ENCODE measurements around the gene TCFL5. TPM values are rescaled to one million over a fixed set of nuclear protein-coding genes. Genes with fewer than 3 reads are reported as not detected.

Gene TCFL5
- total RNA-seq, 4 donors from 2014 or later, result 12.1 to 13.9 (median 13.1) TPM

DNA sequence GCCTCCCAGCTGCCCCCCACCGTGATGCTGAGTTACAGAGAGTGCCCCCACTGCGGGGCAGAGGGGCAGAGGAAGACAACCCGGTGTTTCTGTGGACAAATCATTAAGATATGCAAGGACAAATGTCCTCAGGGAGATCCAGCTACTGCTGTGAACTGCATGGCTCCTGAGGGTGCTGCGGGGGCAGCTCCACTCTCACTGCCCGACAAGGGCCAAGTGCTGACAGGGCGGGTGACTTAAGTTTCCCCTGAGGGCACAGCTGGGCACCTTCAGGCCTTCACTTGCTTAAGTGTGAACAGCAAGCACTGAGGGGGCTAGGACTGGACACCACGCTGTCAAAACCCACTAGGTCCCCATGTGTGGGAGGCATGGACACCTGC, 26.2 kb upstream of the TCFL5 start:
- intact Hi-C loops (cut with DNase I; ENCODE audit: low total_unique reads), result no loop called here
- TF ChIP-seq, protein P1, sequence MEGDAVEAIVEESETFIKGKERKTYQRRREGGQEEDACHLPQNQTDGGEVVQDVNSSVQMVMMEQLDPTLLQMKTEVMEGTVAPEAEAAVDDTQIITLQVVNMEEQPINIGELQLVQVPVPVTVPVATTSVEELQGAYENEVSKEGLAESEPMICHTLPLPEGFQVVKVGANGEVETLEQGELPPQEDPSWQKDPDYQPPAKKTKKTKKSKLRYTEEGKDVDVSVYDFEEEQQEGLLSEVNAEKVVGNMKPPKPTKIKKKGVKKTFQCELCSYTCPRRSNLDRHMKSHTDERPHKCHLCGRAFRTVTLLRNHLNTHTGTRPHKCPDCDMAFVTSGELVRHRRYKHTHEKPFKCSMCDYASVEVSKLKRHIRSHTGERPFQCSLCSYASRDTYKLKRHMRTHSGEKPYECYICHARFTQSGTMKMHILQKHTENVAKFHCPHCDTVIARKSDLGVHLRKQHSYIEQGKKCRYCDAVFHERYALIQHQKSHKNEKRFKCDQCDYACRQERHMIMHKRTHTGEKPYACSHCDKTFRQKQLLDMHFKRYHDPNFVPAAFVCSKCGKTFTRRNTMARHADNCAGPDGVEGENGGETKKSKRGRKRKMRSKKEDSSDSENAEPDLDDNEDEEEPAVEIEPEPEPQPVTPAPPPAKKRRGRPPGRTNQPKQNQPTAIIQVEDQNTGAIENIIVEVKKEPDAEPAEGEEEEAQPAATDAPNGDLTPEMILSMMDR (IDR thresholded peaks at IDR 0.05), result no peak
- no peak overlapping the region for H3K4me3 ChIP-seq (ENCODE audit: low read depth, poor library complexity, severe bottlenecking)
- no peak for DNase-seq (ENCODE audit: low spot score in 2 of 2)
- WGBS, 2 donors, result 78 to 87% methylated on average over 5 to 7 of the region's 7 CpGs

DNA sequence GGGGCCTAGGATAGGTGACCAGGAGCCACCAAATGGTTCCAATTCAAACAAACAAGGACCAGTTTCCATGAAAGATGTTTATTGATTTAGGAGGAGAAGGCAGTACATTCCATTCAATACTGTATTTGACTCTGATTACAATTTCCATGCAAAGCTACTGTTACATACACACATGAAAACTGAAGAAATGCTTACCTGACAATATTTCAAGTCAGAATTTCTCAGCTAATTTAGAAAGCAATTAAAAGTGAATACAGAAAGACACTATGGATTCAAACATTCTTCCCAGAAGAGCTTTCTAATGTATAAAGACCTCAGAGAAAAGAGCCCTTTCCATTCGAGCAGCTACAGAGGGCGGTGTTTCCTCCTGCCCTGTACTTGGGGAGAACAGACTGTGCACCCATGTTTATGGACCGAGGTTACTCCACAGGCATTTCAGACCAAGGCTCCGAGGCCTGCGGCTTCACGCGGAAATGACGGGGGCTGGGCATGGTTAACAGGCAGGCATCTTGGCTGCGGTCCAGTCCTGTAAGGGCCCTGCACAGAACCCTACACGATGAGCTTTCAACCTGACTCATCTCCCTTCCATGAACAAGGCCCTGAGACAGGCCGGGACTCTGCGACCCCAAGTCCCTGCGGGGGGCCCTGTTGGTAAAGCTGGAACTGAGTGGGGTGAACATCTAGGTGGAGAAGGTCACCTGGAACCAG, 25.7 kb upstream of the TCFL5 start:
- WGBS, 2 donors, result 59 to 61% methylated on average over 13 of the region's 13 CpGs

DNA sequence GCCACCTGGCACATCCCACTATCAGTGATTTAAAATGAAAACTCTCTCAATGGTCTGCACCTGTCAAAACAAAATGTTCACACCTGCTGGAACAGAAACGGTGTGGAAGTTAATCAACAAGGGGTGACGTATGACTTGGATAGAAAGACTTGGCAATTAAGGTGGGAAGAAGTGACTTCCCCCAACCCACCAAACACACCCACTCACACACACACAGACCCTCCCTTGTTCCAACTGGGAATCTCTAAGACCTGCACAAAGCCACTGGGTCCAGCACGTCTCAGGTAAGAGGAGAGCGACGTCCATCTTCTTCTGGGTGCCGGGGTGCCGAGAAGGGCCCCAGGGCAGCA, 25.1 kb upstream of the TCFL5 start:
- intact Hi-C loops (cut with DNase I; ENCODE audit: low total_unique reads), result no loop called here
- no peak overlapping the region for H3K4me3 ChIP-seq (ENCODE audit: low read depth, poor library complexity, severe bottlenecking)
- no peak for DNase-seq (ENCODE audit: low spot score in 2 of 2)
- 83 to 90% methylated on average over 7 of the region's 7 CpGs for WGBS, 2 donors
- TF ChIP-seq, protein P1 (IDR thresholded peaks at IDR 0.05), result no peak

More for the DNA sequence above, 25.7 kb upstream of the TCFL5 start:
- no peak overlapping the region for H3K4me3 ChIP-seq (ENCODE audit: low read depth, poor library complexity, severe bottlenecking)
- peak in 1 of 2 donors; percentile 50 for DNase-seq (ENCODE audit: low spot score in 2 of 2)
- TF ChIP-seq POLR2A (IDR thresholded peaks at IDR 0.05), result no peak
- TF ChIP-seq, protein P1 (IDR thresholded peaks at IDR 0.05), result no peak
- intact Hi-C loops (cut with DNase I; ENCODE audit: low total_unique reads), result no loop called here

DNA sequence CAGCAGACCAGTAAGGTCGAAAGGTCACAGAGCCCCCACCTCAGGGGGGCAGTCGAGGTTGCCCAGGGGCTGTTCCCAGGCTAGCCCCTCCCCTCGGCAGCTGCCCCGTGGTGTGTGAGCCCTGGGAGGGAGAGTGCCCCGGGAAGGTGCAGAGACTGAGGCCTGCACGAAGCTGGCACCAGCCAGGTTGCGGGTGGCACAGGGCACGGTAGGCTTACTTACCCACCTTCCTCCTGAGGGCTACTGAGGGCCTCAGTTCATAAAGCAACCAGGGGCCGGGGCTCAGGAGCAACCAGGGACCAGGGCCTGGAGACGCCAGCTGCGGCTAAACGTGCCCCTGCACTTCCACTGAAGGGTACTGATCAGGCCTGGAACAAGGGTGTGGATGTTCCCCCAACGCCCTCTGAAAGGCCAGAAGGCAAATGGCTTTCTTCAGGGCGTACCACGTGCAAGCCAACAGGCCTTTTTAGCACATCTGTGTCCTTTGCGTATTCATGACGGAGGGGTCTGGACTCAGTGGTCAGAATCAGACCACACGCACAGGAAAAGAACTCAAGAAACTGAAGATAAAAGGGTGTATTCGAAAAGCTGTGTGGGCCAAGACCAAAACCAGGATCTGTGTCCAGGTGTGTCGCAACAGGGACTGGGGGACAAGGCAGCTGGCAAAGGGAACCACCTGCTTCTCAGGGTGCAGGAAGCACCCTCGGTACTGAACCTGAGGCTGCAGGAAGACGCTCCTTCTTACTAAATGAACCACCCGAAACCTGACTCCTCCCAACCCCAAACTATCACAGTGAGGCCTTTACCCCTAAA, 24.5 kb upstream of the TCFL5 start:
- DNase-seq (ENCODE audit: low spot score in 2 of 2), result no peak
- TF ChIP-seq, protein P1 (IDR thresholded peaks at IDR 0.05), result no peak
- no peak for TF ChIP-seq POLR2A (IDR thresholded peaks at IDR 0.05)
- 79 to 84% methylated on average over 19 to 22 of the region's 23 CpGs for WGBS, 2 donors
- intact Hi-C loops (cut with DNase I; ENCODE audit: low total_unique reads), result no loop called here
- H3K4me3 ChIP-seq (ENCODE audit: low read depth, poor library complexity, severe bottlenecking), result no peak overlapping the region

DNA sequence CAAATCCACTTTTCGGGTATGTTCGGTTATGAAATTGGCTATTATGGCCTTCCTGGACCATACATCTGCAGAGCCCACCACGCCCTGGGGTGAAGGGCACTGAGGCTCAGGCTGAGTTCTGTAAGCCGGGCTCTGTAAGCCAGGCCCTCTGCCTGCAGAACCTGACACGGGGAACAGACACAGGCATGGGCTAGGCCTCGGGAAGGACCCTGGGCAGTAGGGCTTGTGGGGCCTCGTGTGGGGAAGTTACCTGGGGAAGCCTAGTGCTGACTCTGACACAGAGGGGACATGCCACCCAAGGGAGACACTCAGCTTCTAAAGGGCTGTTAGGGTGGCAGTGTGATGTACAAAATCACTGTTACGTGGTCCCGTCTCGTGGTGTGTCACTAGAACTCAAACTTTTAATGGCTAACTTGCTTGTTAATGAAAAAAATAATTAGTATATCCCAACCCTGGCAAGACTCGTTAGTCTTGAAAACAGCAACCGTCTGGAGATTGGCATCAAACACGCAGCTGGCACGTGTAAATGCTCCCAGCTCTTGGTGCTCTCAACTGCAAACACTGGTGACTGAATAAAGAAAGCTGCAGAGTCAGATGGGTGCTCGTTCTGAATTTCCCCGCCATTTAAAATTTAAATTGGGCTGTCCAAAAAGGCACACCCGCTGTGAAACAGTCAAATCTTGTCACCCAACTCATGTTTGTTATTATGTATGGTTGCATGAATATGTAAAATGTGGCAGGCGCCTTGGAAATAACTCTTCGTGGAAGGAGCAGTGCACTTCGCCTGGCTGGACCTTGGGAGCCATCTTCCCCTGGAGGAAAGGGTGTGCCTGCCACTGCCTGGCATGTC, 23.6 kb upstream of the TCFL5 start:
- H3K4me3 ChIP-seq (ENCODE audit: low read depth, poor library complexity, severe bottlenecking), result no peak overlapping the region
- 62 to 64% methylated on average over 20 of the region's 20 CpGs for WGBS, 2 donors
- DNase-seq (ENCODE audit: low spot score in 2 of 2), result no peak
- no peak for TF ChIP-seq POLR2A (IDR thresholded peaks at IDR 0.05)
- TF ChIP-seq, protein P1 (IDR thresholded peaks at IDR 0.05), result no peak
- intact Hi-C loops (cut with DNase I; ENCODE audit: low total_unique reads), result no loop called here

Data from lower leg skin (tissue), 4 donors.